ENCODE results near the gene NIFK.
"Not testable (repeated sequence)": the region's sequence is repeated elsewhere in the genome, so short reads cannot be mapped to it uniquely, and the experiment has no call there.

The NIFK gene

GRCh38 chr2:121731366-121731765 is 5.3 kb downstream of the NIFK start:
- DNase-seq, result no peak

GRCh38 chr2:121727950-121728349 is 8.7 kb downstream of the NIFK start:
- no peak for DNase-seq

- no peak for DNase-seq
Measured at GRCh38 chr2:121727332-121727731, 9.3 kb downstream of the NIFK start.

- DNase-seq, result no peak
Measured at GRCh38 chr2:121723316-121723715, 13.4 kb downstream of the NIFK start.

GRCh38 chr2:121722479-121722878 is 14.2 kb downstream of the NIFK start:
- DNase-seq, result no peak

- no peak for DNase-seq
Measured at GRCh38 chr2:121721926-121722325, 14.7 kb downstream of the NIFK start.

GRCh38 chr2:121717529-121717928 is 19.1 kb downstream of the NIFK start:
- no peak for DNase-seq

GRCh38 chr2:121716126-121716525 is 20.5 kb downstream of the NIFK start:
- no peak for DNase-seq

GRCh38 chr2:121711481-121711880 is 25.2 kb downstream of the NIFK start:
- DNase-seq, result not testable (repeated sequence)

- no peak for DNase-seq
Measured at GRCh38 chr2:121710470-121711170, 26.1 kb downstream of the NIFK start.

- no peak for DNase-seq
Measured at GRCh38 chr2:121709776-121710469, 26.8 kb downstream of the NIFK start.

GRCh38 chr2:121707920-121708361 is 28.7 kb downstream of the NIFK start:
- DNase-seq, result no peak

- no peak for DNase-seq
Measured at GRCh38 chr2:121707344-121707919, 29.2 kb downstream of the NIFK start.

- no peak for DNase-seq
Measured at GRCh38 chr2:121705958-121706357, 30.7 kb downstream of the NIFK start.

GRCh38 chr2:121705390-121705789 is 31.3 kb downstream of the NIFK start:
- DNase-seq, result no peak

- not testable (repeated sequence) for DNase-seq
Measured at GRCh38 chr2:121701761-121702160, 34.9 kb downstream of the NIFK start.

- peak; percentile 88 for DNase-seq
Measured at GRCh38 chr2:121699421-121700333, 37.0 kb downstream of the NIFK start.

GRCh38 chr2:121698318-121698930 is 38.3 kb downstream of the NIFK start:
- no peak for DNase-seq

GRCh38 chr2:121697108-121697631 is 39.5 kb downstream of the NIFK start:
- DNase-seq, result no peak

GRCh38 chr2:121696410-121696930 is 40.2 kb downstream of the NIFK start:
- no peak for DNase-seq

GRCh38 chr2:121695171-121695451 is 41.6 kb downstream of the NIFK start:
- DNase-seq, result no peak

Data from CD4-positive, alpha-beta T cell treated with Interleukin-17A for 1 hour (primary cell).